GM18508 (cell line): Measurements from ENCODE around the gene SAMD1.

ENCODE experiments used
- ATAC-seq: cut with Tn5 transposase; IDR thresholded peaks from one replicate; pipeline ENCODE4 v1.9.1; 2021; ENCODE audit warnings: moderate number of reproducible peaks; ENCODE audit not compliant: insufficient read depth, unreplicated experiment

SAMD1 gene

GRCh38 chr19:14114439-14114838 is 23.9 kb upstream of the SAMD1 start:
- no peak for ATAC-seq

GRCh38 chr19:14113762-14114414 is 23.3 kb upstream of the SAMD1 start:
- no peak for ATAC-seq

- no peak for ATAC-seq
Observed at GRCh38 chr19:14112809-14113385, 22.3 kb upstream of the SAMD1 start.

- no peak for ATAC-seq
Observed at GRCh38 chr19:14112051-14112808, 21.7 kb upstream of the SAMD1 start.

GRCh38 chr19:14111486-14111885 is 20.9 kb upstream of the SAMD1 start:
- ATAC-seq: no peak

- ATAC-seq: no peak
Observed at GRCh38 chr19:14110650-14111049, 20.1 kb upstream of the SAMD1 start.

GRCh38 chr19:14107581-14108461 is 17.3 kb upstream of the SAMD1 start:
- no peak for ATAC-seq

- ATAC-seq: no peak
Observed at GRCh38 chr19:14106840-14107239, 16.3 kb upstream of the SAMD1 start.

GRCh38 chr19:14105680-14106079 is 15.1 kb upstream of the SAMD1 start:
- ATAC-seq: no peak

- ATAC-seq: no peak
Observed at GRCh38 chr19:14103310-14103709, 12.8 kb upstream of the SAMD1 start.

GRCh38 chr19:14102756-14103155 is 12.2 kb upstream of the SAMD1 start:
- no peak for ATAC-seq

- ATAC-seq: no peak
Observed at GRCh38 chr19:14102102-14102696, 11.6 kb upstream of the SAMD1 start.

- ATAC-seq: no peak
Observed at GRCh38 chr19:14101003-14101545, 10.5 kb upstream of the SAMD1 start.

GRCh38 chr19:14097532-14098151 is 7.1 kb upstream of the SAMD1 start:
- ATAC-seq: no peak

GRCh38 chr19:14096272-14096992 is 5.9 kb upstream of the SAMD1 start:
- no peak for ATAC-seq

- no peak for ATAC-seq
Observed at GRCh38 chr19:14094854-14095253, 4.3 kb upstream of the SAMD1 start.

- ATAC-seq: no peak
Observed at GRCh38 chr19:14093117-14093823, 2.7 kb upstream of the SAMD1 start.

GRCh38 chr19:14091813-14092462 is 1.4 kb upstream of the SAMD1 start:
- no peak for ATAC-seq
